Pulmonary artery endothelial cell (primary cell): Measurements from ENCODE around the gene NGRN. TPM values are rescaled to one million over a fixed set of nuclear protein-coding genes. Genes with fewer than 3 reads are reported as not detected.
"Not testable (repeated sequence)": the region's sequence is repeated elsewhere in the genome, so short reads cannot be mapped to it uniquely, and the experiment has no call there.

ENCODE experiments used
- DNase-seq: peaks from one replicate; pipeline ENCODE4 v3.0.0-alpha.2; 2011; ENCODE audit warnings: low read depth, low spot score
- total RNA-seq: library from RNA; depleted of rRNA; stranded (reverse); fragments of >200 nt; gene quantifications from 2 replicates; pipeline ENCODE4 v1.2.3, GENCODE V29; 2014

The NGRN gene
- total RNA-seq, 1 donor from 2014 or later, result 53.4 TPM

- DNase-seq, result no peak
Measured at GRCh38 chr15:90234096-90234988, 31.1 kb upstream of the NGRN start, which contains the start of gene GDPGP1. Gene GDPGP1, plus strand, starts transcription at chr15:90234209. Its CDS starts 6,700 bp downstream, at chr15:90240909.

GRCh38 chr15:90239371-90239770 lies 26.1 kb upstream of the NGRN start:
- DNase-seq, result no peak

- no peak for DNase-seq
Measured at GRCh38 chr15:90240856-90241255, 24.6 kb upstream of the NGRN start.

GRCh38 chr15:90241343-90242192 lies 23.9 kb upstream of the NGRN start:
- no peak for DNase-seq

- no peak for DNase-seq
Measured at GRCh38 chr15:90243943-90244639, 21.4 kb upstream of the NGRN start.

GRCh38 chr15:90248789-90249202 lies 16.7 kb upstream of the NGRN start:
- no peak for DNase-seq

- no peak for DNase-seq
Measured at GRCh38 chr15:90249203-90249863, 16.1 kb upstream of the NGRN start, which contains the start of gene TTLL13. Gene TTLL13, plus strand, starts transcription at chr15:90249556. Its CDS starts 1,075 bp downstream, at chr15:90250631.

GRCh38 chr15:90257776-90258175 lies 7.7 kb upstream of the NGRN start:
- DNase-seq, result no peak

- DNase-seq, result peak; percentile 5
Measured at GRCh38 chr15:90259524-90259923, 5.9 kb upstream of the NGRN start.

GRCh38 chr15:90260731-90261130 lies 4.7 kb upstream of the NGRN start:
- DNase-seq, result peak; percentile 29

GRCh38 chr15:90261811-90262210 lies 3.7 kb upstream of the NGRN start:
- peak; percentile 69 for DNase-seq

GRCh38 chr15:90262426-90262825 lies 3.0 kb upstream of the NGRN start:
- no peak for DNase-seq

- no peak for DNase-seq
Measured at GRCh38 chr15:90264671-90265070, 801 bp upstream of the NGRN start.

GRCh38 chr15:90266061-90266431 lies 574 bp downstream of the NGRN start:
- DNase-seq, result no peak

- no peak for DNase-seq
Measured at GRCh38 chr15:90266485-90266884, 1.0 kb downstream of the NGRN start.

GRCh38 chr15:90268415-90268814 lies 2.9 kb downstream of the NGRN start:
- DNase-seq, result no peak

GRCh38 chr15:90270502-90271150 lies 5.2 kb downstream of the NGRN start:
- DNase-seq, result no peak

- no peak for DNase-seq
Measured at GRCh38 chr15:90271459-90272166, 6.1 kb downstream of the NGRN start.

- DNase-seq, result not testable (repeated sequence)
Measured at GRCh38 chr15:90278467-90278866, 13.0 kb downstream of the NGRN start.

- DNase-seq, result not testable (repeated sequence)
Measured at GRCh38 chr15:90280743-90281142, 15.3 kb downstream of the NGRN start.
